Measurements from ENCODE around the gene GNPTG. TPM values are rescaled to one million over a fixed set of nuclear protein-coding genes. Genes with fewer than 3 reads are reported as not detected.

GNPTG gene
- total RNA-seq, 4 donors from 2014 or later: 51.1 to 117 (median 71.6) TPM

DNA sequence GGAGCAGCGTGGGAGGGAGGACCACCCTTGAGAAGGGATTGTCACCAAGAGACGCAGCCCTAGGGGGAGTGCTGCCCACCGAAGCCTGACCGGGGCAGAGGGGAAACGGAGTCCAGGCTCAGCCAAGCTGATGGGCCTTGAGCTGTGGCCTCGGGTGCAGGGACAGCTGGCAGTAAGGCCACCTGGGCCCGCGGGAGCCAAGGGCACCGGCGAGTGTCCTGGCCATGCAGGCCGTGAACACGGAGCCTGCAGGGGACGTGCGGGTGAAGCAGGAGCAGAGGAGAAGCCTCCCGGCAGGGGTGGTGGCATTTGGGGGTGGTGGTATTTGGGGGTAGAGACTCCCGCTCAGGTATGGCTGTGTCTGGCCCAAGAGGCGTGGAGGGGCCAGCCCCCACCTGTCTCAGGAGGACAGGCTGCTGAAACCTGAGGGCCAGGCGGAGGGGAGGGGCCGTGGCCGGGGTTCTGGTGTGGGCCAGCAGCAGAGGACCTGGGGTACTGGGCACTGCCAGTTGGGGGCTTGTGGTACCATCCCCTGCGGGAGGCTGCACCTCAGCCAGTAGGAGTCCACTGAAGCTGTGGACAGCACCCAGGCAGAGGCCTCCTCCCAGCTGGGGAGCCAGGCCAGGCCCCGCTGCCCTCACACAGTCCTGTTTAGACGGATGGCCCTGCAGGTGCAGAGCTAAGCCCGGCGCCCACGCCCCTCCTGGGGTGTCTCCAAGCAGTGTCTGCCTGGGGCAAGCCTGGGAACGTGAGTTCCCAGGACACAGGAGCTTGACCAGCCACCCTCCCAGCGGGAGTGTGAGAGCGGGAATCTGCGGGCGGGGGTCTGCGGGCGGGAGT lies 4.5 kb downstream of the GNPTG start:
- Histone ChIP-seq H3K9me3 (no peaks in the 10 kb centered on the region), H3K4me3 (no peak overlapping the region), H3K4me1 (peaks cover 0 to 41% (median 17%) of the 10 kb centered on the region in 4 donors), H3K27ac (no peak overlapping the region), H3K27me3 (no peaks in the 10 kb centered on the region), H3K36me3 (peaks cover 0 to 36% (median 0%) of the 10 kb centered on the region in 3 donors)
- WGBS, 2 donors: 79 to 81% methylated on average over 18 to 32 of the region's 33 CpGs
- no peak for DNase-seq (ENCODE audit: low spot score in 2 of 2)
- no peak for TF ChIP-seq EP300 (IDR thresholded peaks at IDR 0.05)
- TF ChIP-seq, protein P1, sequence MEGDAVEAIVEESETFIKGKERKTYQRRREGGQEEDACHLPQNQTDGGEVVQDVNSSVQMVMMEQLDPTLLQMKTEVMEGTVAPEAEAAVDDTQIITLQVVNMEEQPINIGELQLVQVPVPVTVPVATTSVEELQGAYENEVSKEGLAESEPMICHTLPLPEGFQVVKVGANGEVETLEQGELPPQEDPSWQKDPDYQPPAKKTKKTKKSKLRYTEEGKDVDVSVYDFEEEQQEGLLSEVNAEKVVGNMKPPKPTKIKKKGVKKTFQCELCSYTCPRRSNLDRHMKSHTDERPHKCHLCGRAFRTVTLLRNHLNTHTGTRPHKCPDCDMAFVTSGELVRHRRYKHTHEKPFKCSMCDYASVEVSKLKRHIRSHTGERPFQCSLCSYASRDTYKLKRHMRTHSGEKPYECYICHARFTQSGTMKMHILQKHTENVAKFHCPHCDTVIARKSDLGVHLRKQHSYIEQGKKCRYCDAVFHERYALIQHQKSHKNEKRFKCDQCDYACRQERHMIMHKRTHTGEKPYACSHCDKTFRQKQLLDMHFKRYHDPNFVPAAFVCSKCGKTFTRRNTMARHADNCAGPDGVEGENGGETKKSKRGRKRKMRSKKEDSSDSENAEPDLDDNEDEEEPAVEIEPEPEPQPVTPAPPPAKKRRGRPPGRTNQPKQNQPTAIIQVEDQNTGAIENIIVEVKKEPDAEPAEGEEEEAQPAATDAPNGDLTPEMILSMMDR (IDR thresholded peaks at IDR 0.05): no peak
- TF ChIP-seq POLR2A (IDR thresholded peaks at IDR 0.05): no peak

DNA sequence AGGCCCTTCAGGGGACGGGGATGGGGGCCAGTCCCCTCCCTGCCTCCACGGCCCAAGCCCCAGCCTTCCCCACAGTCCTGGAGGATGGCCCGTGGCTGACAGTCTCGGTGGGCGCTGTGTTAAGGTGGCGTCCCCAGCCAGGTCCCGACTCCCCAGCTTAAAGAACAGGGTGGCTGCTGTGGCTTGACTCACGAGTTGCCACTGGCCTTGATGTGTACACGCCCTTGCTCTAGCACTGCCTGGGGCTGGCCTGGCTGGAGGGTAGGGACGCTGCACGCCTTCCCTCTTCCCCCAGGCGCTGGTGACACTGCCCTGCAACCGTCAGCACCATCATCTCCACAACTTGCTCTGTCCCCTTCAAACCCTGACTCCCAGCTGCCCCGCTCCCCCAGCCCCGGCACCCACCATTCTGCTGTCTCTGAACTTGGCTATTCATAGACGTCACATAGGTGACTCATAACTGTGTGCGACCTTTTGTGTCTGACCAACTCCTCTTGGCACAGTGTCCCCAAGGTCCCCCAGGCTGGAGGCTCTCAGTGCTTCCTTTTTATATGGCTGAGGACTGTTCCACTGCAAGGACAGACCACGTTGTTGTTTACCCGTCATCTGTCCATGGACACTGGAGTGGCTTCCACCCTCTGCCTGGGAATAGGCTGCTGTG lies 6.3 kb downstream of the GNPTG start:
- peaks cover 0 to 54% (median 6%) of the 10 kb centered on the region in 3 donors for H3K36me3 ChIP-seq
- no peak overlapping the region for H3K27ac ChIP-seq
- TF ChIP-seq POLR2A (IDR thresholded peaks at IDR 0.05) (no peak), EP300 (IDR thresholded peaks at IDR 0.05) (no peak)
- TF ChIP-seq, protein P1 (IDR thresholded peaks at IDR 0.05): no peak
- no peaks in the 10 kb centered on the region for H3K9me3 ChIP-seq
- H3K27me3 ChIP-seq: no peaks in the 10 kb centered on the region
- no peak for DNase-seq (ENCODE audit: low spot score in 2 of 2)
- H3K4me3 ChIP-seq: no peak overlapping the region
- WGBS, 2 donors: 76 to 81% methylated on average over 15 to 19 of the region's 19 CpGs
- H3K4me1 ChIP-seq: peaks cover 0 to 30% (median 6%) of the 10 kb centered on the region in 4 donors

DNA sequence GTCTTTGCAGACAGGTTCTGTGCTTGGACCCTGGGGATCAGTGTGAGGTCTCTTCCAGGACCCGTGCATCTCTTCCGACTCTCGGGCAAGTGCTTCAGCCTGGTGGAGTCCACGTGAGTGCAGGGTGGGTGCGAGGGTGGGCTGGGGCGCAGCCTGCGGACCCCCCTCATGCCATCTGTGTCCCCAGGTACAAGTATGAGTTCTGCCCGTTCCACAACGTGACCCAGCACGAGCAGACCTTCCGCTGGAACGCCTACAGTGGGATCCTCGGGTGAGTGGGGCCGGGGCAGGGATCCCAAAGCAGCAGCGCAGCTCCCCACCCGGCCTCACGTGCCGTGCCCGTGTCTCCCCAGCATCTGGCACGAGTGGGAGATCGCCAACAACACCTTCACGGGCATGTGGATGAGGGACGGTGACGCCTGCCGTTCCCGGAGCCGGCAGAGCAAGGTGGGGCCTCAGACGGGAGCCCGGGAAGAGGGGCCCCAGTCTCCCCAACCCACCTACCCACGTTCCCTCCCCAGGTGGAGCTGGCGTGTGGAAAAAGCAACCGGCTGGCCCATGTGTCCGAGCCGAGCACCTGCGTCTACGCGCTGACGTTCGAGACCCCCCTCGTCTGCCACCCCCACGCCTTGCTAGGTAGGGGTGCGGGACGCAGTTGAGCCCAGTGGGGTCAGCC lies 10.1 kb downstream of the GNPTG start:
- TF ChIP-seq, protein P1 (IDR thresholded peaks at IDR 0.05): no peak
- no peak for TF ChIP-seq POLR2A (IDR thresholded peaks at IDR 0.05)
- no peak for TF ChIP-seq EP300 (IDR thresholded peaks at IDR 0.05)
- WGBS, 2 donors: 93% methylated on average over 30 to 39 of the region's 43 CpGs
- Histone ChIP-seq H3K27me3 (no peaks in the 10 kb centered on the region), H3K9me3 (no peaks in the 10 kb centered on the region), H3K36me3 (peaks cover 0 to 91% (median 11%) of the 10 kb centered on the region in 3 donors), H3K27ac (no peak overlapping the region), H3K4me1 (no peaks in the 10 kb centered on the region), H3K4me3 (no peak overlapping the region)
- no peak for DNase-seq (ENCODE audit: low spot score in 2 of 2)

DNA sequence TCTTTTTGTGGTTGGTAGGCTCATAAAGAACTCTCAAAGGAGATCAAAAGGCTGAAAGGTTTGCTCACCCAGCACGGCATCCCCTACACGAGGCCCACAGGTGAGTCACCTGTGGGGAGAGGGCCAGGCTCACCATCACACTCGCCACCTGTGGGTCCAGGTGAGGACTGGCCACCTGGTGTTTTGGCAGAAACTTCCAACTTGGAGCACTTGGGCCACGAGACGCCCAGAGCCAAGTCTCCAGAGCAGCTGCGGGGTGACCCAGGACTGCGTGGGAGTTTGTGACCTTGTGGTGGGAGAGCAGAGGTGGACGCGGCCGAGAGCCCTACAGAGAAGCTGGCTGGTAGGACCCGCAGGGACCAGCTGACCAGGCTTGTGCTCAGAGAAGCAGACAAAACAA lies 11.1 kb downstream of the GNPTG start:
- H3K27me3 ChIP-seq: no peaks in the 10 kb centered on the region

More for the DNA sequence above, 11.1 kb downstream of the GNPTG start:
- TF ChIP-seq EP300 (IDR thresholded peaks at IDR 0.05) (no peak), POLR2A (IDR thresholded peaks at IDR 0.05) (no peak)
- TF ChIP-seq, protein P1 (IDR thresholded peaks at IDR 0.05): no peak
- Histone ChIP-seq H3K4me3 (no peak overlapping the region), H3K27ac (no peak overlapping the region), H3K4me1 (no peaks in the 10 kb centered on the region), H3K9me3 (no peaks in the 10 kb centered on the region), H3K36me3 (peaks cover 0 to 99% (median 11%) of the 10 kb centered on the region in 3 donors)
- WGBS, 2 donors: 79 to 80% methylated on average over 11 of the region's 11 CpGs
- no peak for DNase-seq (ENCODE audit: low spot score in 2 of 2)
